Embryonic facial prominence (tissue), 1 donor: ENCODE data around the gene EPS15.

Experiments used
- DNase-seq: peaks from one replicate; pipeline ENCODE4 v3.0.0-alpha.2; 2016; ENCODE audit errors: extremely low spot score

EPS15 gene

GRCh38 chr1:51381964-51382363, 137.1 kb downstream of the EPS15 start:
- DNase-seq: no peak

GRCh38 chr1:51380936-51381335, 138.1 kb downstream of the EPS15 start:
- no peak for DNase-seq

- no peak for DNase-seq
Measured at GRCh38 chr1:51378871-51379270, 140.2 kb downstream of the EPS15 start.

GRCh38 chr1:51373898-51374297, 145.2 kb downstream of the EPS15 start:
- no peak for DNase-seq

- no peak for DNase-seq
Measured at GRCh38 chr1:51372561-51372960, 146.5 kb downstream of the EPS15 start.

GRCh38 chr1:51369171-51369570, 149.9 kb downstream of the EPS15 start:
- no peak for DNase-seq

- no peak for DNase-seq
Measured at GRCh38 chr1:51365774-51366173, 153.3 kb downstream of the EPS15 start.

- no peak for DNase-seq
Measured at GRCh38 chr1:51359879-51360278, 159.2 kb downstream of the EPS15 start.

- DNase-seq: no peak
Measured at GRCh38 chr1:51355382-51355781, 163.7 kb downstream of the EPS15 start.

GRCh38 chr1:51354416-51354815, 164.7 kb downstream of the EPS15 start:
- no peak for DNase-seq

GRCh38 chr1:51351907-51352306, 167.2 kb downstream of the EPS15 start:
- DNase-seq: no peak

GRCh38 chr1:51349862-51350261, 169.2 kb downstream of the EPS15 start:
- no peak for DNase-seq

GRCh38 chr1:51348147-51348527, 170.9 kb downstream of the EPS15 start:
- no peak for DNase-seq

- no peak for DNase-seq
Measured at GRCh38 chr1:51347398-51348146, 171.5 kb downstream of the EPS15 start.

- no peak for DNase-seq
Measured at GRCh38 chr1:51346086-51346942, 172.8 kb downstream of the EPS15 start.

- no peak for DNase-seq
Measured at GRCh38 chr1:51345300-51345687, 173.8 kb downstream of the EPS15 start.

- DNase-seq: no peak
Measured at GRCh38 chr1:51344602-51345299, 174.3 kb downstream of the EPS15 start.

- DNase-seq: no peak
Measured at GRCh38 chr1:51344276-51344601, 174.8 kb downstream of the EPS15 start.

- no peak for DNase-seq
Measured at GRCh38 chr1:51343624-51344023, 175.4 kb downstream of the EPS15 start.

GRCh38 chr1:51342591-51343206, 176.4 kb downstream of the EPS15 start:
- DNase-seq: no peak

GRCh38 chr1:51341876-51342496, 177.1 kb downstream of the EPS15 start:
- DNase-seq: no peak

- no peak for DNase-seq
Measured at GRCh38 chr1:51340380-51340779, 178.7 kb downstream of the EPS15 start.
